Peyer's patch (tissue), 4 donors: ENCODE results near the gene RPEL1. TPM values are rescaled to one million over a fixed set of nuclear protein-coding genes. Genes with fewer than 3 reads are reported as not detected.
"Not testable (repeated sequence)": the region's sequence is repeated elsewhere in the genome, so short reads cannot be mapped to it uniquely, and the experiment has no call there.

Experiments used
- DNase-seq, 3 donors: peaks; one replicate each; pipeline ENCODE4 v3.0.0-alpha.2; 2017 to 2019
- H3K27ac ChIP-seq, 4 donors: fragments of 200-600 bp; sonication (generic); one replicate each; pipeline ENCODE4 v1.5.1; 2016 to 2019
- H3K27me3 ChIP-seq, 2 donors: fragments of 200-600 bp; sonication (generic); one replicate each; pipeline ENCODE4 v1.5.1; 2019
- H3K36me3 ChIP-seq, 3 donors: fragments of 200-600 bp; sonication (generic); one replicate each; pipeline ENCODE4 v1.5.1; 2016 to 2019
- H3K4me1 ChIP-seq, 4 donors: fragments of 200-600 bp; sonication (generic); one replicate each; pipeline ENCODE4 v1.5.1; 2016 to 2019
- H3K4me3 ChIP-seq, 4 donors: fragments of 200-600 bp; sonication (generic); 1 replicate in 3 of 4; 2 replicates in 1 of 4; pipeline ENCODE4 v1.5.1; 2016 to 2019; ENCODE audit warnings: mild to moderate bottlenecking in 1 of 4
- H3K9me3 ChIP-seq, 4 donors: fragments of 200-600 bp; sonication (generic); one replicate each; pipeline ENCODE4 v1.5.1; 2016 to 2019; ENCODE audit warnings: mild to moderate bottlenecking in 1 of 4
- POLR2A ChIP-seq, 2 donors: fragments of 450-650 bp; IDR thresholded peaks; one replicate each; pipeline ENCODE4 v1.5.1; 2017; ENCODE audit warnings: antibody characterized with exemption in 2 of 2, mild to moderate bottlenecking in 2 of 2, moderate library complexity in 2 of 2
- total RNA-seq, 4 donors: library from RNA; depleted of rRNA; stranded (reverse); fragments of >200 nt; gene quantifications; one replicate each; pipeline ENCODE4 v1.1.0, GENCODE V29; 2016
- TF ChIP-seq, protein P1 (sequence below), 6 experiments: fragments of 450-650 bp in 4 of 6; fragments of 200-600 bp in 2 of 6; sonication (generic) in 1 of 6; IDR thresholded peaks; one replicate each; pipeline ENCODE4 v1.5.1; 2017 to 2019; ENCODE audit warnings: antibody characterized with exemption in 6 of 6, mild to moderate bottlenecking in 3 of 6, moderate library complexity in 1 of 6

RPEL1 gene
- total RNA-seq, 4 donors from 2014 or later = 0.40 to 0.88 TPM; not detected in 2

DNA sequence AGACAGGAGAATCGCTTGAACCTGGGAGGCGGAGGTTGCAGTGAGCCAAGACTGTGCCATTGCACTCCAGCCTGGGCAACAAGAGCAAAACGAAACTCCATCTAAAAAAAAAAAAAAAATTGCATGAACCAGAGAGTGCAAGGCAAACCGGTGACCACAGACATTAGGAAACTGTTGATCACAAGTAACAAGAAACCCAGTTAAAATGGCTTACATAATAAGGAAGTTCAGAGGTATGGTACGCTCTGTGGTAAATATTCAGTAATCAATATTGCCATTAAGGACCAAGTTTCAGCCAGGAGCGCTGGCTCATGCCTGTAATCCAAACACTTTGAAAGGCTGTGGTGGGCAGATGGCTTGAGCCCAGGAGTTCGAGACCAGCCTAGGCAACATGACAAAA is 43.4 kb upstream of the RPEL1 start:
- no peak for DNase-seq
- Histone ChIP-seq H3K36me3 (no peaks in the 10 kb centered on the region), H3K9me3 (no peaks in the 10 kb centered on the region), H3K4me3 (no peak overlapping the region), H3K27ac (no peak overlapping the region), H3K4me1 (no peaks in the 10 kb centered on the region), H3K27me3 (no peaks in the 10 kb centered on the region)
- TF ChIP-seq, protein P1, sequence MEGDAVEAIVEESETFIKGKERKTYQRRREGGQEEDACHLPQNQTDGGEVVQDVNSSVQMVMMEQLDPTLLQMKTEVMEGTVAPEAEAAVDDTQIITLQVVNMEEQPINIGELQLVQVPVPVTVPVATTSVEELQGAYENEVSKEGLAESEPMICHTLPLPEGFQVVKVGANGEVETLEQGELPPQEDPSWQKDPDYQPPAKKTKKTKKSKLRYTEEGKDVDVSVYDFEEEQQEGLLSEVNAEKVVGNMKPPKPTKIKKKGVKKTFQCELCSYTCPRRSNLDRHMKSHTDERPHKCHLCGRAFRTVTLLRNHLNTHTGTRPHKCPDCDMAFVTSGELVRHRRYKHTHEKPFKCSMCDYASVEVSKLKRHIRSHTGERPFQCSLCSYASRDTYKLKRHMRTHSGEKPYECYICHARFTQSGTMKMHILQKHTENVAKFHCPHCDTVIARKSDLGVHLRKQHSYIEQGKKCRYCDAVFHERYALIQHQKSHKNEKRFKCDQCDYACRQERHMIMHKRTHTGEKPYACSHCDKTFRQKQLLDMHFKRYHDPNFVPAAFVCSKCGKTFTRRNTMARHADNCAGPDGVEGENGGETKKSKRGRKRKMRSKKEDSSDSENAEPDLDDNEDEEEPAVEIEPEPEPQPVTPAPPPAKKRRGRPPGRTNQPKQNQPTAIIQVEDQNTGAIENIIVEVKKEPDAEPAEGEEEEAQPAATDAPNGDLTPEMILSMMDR (IDR thresholded peaks at IDR 0.05) = no peak
- TF ChIP-seq POLR2A (IDR thresholded peaks at IDR 0.05) = no peak

DNA sequence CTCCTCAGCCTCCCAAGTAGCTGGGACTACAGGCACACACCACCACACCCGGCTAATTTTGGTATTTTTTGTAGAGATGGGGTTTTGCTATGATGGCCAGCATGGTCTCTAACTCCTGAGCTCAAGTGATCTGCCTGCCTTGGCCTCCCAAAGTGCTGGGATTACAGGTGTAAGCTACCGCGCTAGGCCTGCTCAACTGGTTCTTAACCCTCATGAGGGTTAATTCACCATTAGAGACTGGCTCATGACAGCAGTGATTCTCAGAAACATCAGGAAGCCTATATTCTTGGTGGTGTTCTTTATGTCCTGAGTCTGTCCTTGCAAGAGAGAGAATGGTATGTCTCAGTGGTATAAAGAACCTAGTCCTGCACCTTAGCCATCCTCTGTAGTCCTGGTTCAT is 42.2 kb upstream of the RPEL1 start:
- H3K4me3 ChIP-seq = no peak overlapping the region
- no peaks in the 10 kb centered on the region for H3K27me3 ChIP-seq
- H3K36me3 ChIP-seq = no peaks in the 10 kb centered on the region
- H3K9me3 ChIP-seq = no peaks in the 10 kb centered on the region
- no peak for DNase-seq
- no peak overlapping the region for H3K27ac ChIP-seq
- no peak for TF ChIP-seq POLR2A (IDR thresholded peaks at IDR 0.05)
- TF ChIP-seq, protein P1 (IDR thresholded peaks at IDR 0.05) = no peak
- H3K4me1 ChIP-seq = no peaks in the 10 kb centered on the region

DNA sequence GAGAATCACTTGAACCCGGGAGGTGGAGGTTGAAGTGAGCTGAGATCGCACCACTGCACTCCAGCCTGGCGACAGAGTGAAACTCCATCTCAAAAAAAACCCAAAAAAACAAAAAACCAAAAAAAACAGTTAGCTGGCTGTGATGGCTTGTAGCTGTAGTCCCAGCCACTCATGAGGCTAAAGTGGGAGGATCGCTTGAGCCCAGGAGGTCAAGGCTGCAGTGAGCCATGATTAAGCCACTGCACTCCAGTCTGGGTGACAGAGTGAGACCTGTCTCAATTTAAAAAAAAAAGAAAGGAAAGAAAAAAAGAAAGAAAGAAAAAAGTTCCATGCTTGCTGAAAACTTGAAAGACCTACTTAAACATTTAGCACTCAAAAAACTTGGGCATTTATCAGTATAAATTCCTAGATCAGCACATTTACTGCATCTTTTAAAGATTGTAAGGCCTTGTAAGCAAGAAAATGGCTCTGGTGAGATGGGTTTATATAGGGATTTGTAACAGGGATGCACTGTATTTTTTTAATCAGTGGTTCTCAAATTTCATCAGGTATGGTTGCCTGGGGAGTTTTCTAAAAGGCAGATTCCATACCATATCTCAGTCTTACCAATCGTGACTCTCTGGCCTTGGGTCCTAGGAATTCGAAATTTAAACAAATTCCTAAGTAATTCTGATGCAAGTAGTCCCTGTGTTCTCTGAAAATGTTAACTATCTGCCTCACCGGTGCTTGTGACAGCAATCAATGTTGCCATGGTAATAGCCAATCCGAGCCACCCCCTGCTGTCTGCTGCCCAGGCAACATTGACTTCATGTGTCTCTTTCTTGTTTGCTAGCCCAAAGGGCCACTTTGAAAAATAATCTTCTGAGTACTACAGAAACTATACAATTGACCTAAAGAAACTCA is 41.1 kb upstream of the RPEL1 start:
- Histone ChIP-seq H3K36me3 (no peaks in the 10 kb centered on the region), H3K27me3 (no peaks in the 10 kb centered on the region)
- no peak for DNase-seq

DNA sequence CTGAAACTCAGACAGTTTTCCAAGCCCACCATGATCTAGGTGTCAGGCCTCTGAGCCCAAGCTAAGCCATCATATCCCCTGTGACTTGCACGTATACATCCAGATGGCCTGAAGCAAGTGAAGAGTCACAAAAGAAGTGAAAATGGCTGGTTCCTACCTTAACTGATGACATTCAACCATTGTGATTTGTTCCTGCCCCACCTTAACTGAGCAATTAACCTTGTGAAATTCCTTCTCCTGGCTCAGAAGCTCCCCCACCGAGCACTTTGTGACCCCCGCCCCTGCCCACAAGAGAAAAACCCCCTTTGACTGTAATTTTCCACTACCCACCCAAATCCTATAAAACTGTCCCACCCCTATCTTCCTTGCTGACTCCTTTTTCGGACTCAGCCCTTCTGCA is 40.3 kb upstream of the RPEL1 start:
- not testable (repeated sequence) for H3K4me1 ChIP-seq, DNase-seq, H3K4me3 ChIP-seq, H3K9me3 ChIP-seq, H3K36me3 ChIP-seq, H3K27me3 ChIP-seq, H3K27ac ChIP-seq

More for the DNA sequence above, 41.1 kb upstream of the RPEL1 start:
- Histone ChIP-seq H3K4me1 (no peaks in the 10 kb centered on the region), H3K27ac (no peak overlapping the region), H3K4me3 (no peak overlapping the region), H3K9me3 (no peaks in the 10 kb centered on the region)
- TF ChIP-seq, protein P1 (IDR thresholded peaks at IDR 0.05) = no peak
- TF ChIP-seq POLR2A (IDR thresholded peaks at IDR 0.05) = no peak

DNA sequence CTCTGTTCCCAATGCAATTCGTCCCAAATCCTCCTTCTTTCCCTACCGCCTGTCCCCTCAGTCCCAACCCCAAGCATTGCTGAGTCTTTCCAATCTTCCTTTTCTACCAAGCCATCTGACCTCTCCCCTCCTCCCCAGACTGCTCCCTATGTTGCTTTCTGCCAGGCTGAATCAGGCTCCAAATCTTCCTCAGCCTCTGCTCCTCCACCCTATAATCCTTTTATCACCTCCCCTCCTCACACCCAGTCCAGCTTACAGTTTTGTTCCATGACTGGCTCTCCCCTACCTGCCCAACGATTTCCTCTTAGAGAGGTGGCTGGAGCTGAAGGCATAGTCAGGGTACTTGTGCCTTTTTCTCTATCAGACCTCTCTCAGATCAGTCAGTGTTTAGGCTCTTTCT is 39.0 kb upstream of the RPEL1 start:
- H3K9me3 ChIP-seq, H3K4me1 ChIP-seq, H3K27me3 ChIP-seq, H3K27ac ChIP-seq, H3K36me3 ChIP-seq, DNase-seq, H3K4me3 ChIP-seq: not testable (repeated sequence)

DNA sequence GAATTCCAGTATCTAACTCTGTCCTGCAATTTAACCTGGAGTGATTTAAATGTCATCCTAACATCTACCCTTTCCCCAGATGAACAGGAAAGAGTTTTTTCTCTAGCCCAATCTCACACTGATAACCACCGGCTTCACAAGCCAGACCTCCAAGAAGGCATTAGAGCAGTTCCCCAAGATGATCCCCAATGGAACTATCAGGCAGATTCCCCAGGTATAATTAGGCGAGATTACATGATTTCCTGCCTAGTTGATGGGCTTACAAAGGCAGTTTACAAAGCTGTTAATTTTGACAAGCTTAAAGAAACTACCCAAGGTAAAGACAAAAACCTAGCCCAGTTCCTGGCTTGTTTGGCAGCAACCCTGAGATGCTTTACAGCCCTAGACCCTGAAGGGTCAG is 38.5 kb upstream of the RPEL1 start:
- no peak overlapping the region for H3K4me3 ChIP-seq
- H3K4me1 ChIP-seq = no peaks in the 10 kb centered on the region
- H3K9me3 ChIP-seq = peaks cover 0 to 5% (median 2%) of the 10 kb centered on the region in 4 donors
- no peaks in the 10 kb centered on the region for H3K36me3 ChIP-seq
- no peaks in the 10 kb centered on the region for H3K27me3 ChIP-seq
- TF ChIP-seq POLR2A (IDR thresholded peaks at IDR 0.05) = no peak
- TF ChIP-seq, protein P1 (IDR thresholded peaks at IDR 0.05) = no peak
- DNase-seq = no peak
- H3K27ac ChIP-seq = no peak overlapping the region

DNA sequence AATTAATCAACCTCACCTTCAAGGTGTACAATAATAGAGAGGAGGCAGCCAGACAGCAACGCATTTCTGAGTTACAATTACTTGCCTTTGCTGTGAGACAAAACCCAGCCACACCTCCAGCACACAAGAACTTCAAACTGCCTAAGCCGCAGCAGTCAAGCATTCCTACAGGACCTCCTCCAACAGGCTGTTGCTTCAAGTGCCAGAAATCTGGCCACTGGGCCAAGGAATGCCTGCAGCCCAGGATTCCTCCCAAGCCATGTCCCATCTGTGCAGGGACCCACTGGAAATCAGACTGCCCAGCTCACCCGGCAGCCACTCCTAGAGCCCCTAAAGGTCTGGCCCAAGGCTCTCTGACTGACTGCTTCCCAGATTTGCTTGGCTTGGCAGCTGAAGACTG is 38.0 kb upstream of the RPEL1 start:
- H3K27ac ChIP-seq, H3K9me3 ChIP-seq, H3K4me1 ChIP-seq, H3K27me3 ChIP-seq, DNase-seq, H3K4me3 ChIP-seq, H3K36me3 ChIP-seq: not testable (repeated sequence)

DNA sequence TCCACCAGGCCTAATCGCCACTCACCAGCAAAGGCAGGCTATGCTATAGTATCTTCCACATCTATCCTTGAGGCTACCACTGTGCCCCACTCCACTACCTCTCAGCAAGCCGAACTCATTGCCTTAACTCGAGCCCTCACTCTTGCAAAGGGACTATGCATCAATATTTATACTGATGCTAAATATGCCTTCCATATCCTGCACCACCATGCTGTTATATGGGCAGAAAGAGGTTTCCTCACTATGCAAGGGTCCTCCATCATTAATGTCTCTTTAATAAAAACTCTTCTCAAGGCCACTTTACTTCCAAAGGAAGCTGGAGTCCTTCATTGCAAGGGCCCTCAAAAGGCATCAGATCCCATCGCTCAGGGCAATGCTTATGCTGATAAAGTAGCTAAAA is 35.4 kb upstream of the RPEL1 start:
- H3K9me3 ChIP-seq, H3K4me3 ChIP-seq, H3K4me1 ChIP-seq, H3K27ac ChIP-seq, H3K27me3 ChIP-seq, DNase-seq, H3K36me3 ChIP-seq: not testable (repeated sequence)
